HG02571 (cell line): ENCODE data around the gene ST8SIA4.

Experiments
- ATAC-seq: cut with Tn5 transposase; IDR thresholded peaks from one replicate; pipeline ENCODE4 v1.9.1; 2021; ENCODE audit warnings: mild to moderate bottlenecking, moderate library complexity; ENCODE audit not compliant: unreplicated experiment

Gene ST8SIA4

GRCh38 chr5:100872408-100873190 is 30.5 kb downstream of the ST8SIA4 start:
- peak; percentile 50 for ATAC-seq

- no peak for ATAC-seq
Observed at GRCh38 chr5:100867039-100867562, 36.0 kb downstream of the ST8SIA4 start.

- ATAC-seq = no peak
Observed at GRCh38 chr5:100864931-100865330, 38.2 kb downstream of the ST8SIA4 start.

- ATAC-seq = no peak
Observed at GRCh38 chr5:100863739-100864138, 39.3 kb downstream of the ST8SIA4 start.

- no peak for ATAC-seq
Observed at GRCh38 chr5:100861148-100861547, 41.9 kb downstream of the ST8SIA4 start.

- no peak for ATAC-seq
Observed at GRCh38 chr5:100860407-100860806, 42.7 kb downstream of the ST8SIA4 start.

- ATAC-seq = no peak
Observed at GRCh38 chr5:100858987-100859545, 44.0 kb downstream of the ST8SIA4 start.

GRCh38 chr5:100856462-100856861 is 46.6 kb downstream of the ST8SIA4 start:
- no peak for ATAC-seq

- no peak for ATAC-seq
Observed at GRCh38 chr5:100855937-100856430, 47.1 kb downstream of the ST8SIA4 start.

GRCh38 chr5:100855295-100855694 is 47.8 kb downstream of the ST8SIA4 start:
- ATAC-seq = no peak

- no peak for ATAC-seq
Observed at GRCh38 chr5:100854591-100854990, 48.5 kb downstream of the ST8SIA4 start.

- no peak for ATAC-seq
Observed at GRCh38 chr5:100853582-100853981, 49.5 kb downstream of the ST8SIA4 start.

- peak; percentile 96 for ATAC-seq
Observed at GRCh38 chr5:100852988-100853449, 50.1 kb downstream of the ST8SIA4 start.

GRCh38 chr5:100852051-100852450 is 51.0 kb downstream of the ST8SIA4 start:
- no peak for ATAC-seq

GRCh38 chr5:100846772-100847171 is 56.3 kb downstream of the ST8SIA4 start:
- no peak for ATAC-seq

- ATAC-seq = no peak
Observed at GRCh38 chr5:100842080-100842479, 61.0 kb downstream of the ST8SIA4 start.

GRCh38 chr5:100841358-100842076 is 61.6 kb downstream of the ST8SIA4 start:
- peak; percentile 40 for ATAC-seq

GRCh38 chr5:100840789-100841188 is 62.3 kb downstream of the ST8SIA4 start:
- ATAC-seq = no peak

GRCh38 chr5:100840370-100840769 is 62.7 kb downstream of the ST8SIA4 start:
- ATAC-seq = peak; percentile 76

GRCh38 chr5:100838048-100838473 is 65.0 kb downstream of the ST8SIA4 start:
- ATAC-seq = no peak

GRCh38 chr5:100834519-100834918 is 68.6 kb downstream of the ST8SIA4 start:
- ATAC-seq = no peak
